HepG2 (cell line): ENCODE results near the gene KIF9. TPM values are rescaled to one million over a fixed set of nuclear protein-coding genes. Genes with fewer than 3 reads are reported as not detected.
A peak's percentile ranks its signal among the peaks of the same experiment; 100 is the strongest.

Source experiments
- DMTF1 ChIP-seq: sonication (generic); formaldehyde crosslinking; IDR thresholded peaks from 2 replicates; pipeline ENCODE4 v1.4.0; 2020; ENCODE audit warnings: mild to moderate bottlenecking, missing genetic modification reagents
- EED ChIP-seq: sonication (generic); formaldehyde crosslinking; IDR thresholded peaks from 2 replicates; pipeline ENCODE4 v1.5.0; 2020; ENCODE audit warnings: mild to moderate bottlenecking, missing genetic modification reagents
- HNRNPL ChIP-seq: fragments of 200-400 bp; formaldehyde crosslinking; IDR thresholded peaks from 2 replicates; pipeline ENCODE4 v1.6.1; 2017; ENCODE audit warnings: mild to moderate bottlenecking, low read depth, low read length
- HOXA9 ChIP-seq: sonication (generic); formaldehyde crosslinking; IDR thresholded peaks from 2 replicates; pipeline ENCODE4 v1.8.1; 2022; ENCODE audit warnings: missing genetic modification reagents, mild to moderate bottlenecking, moderate library complexity, borderline replicate concordance
- JUND ChIP-seq: sonication (generic); formaldehyde crosslinking; IDR thresholded peaks from 2 replicates; pipeline ENCODE4 v1.8.0; 2022; ENCODE audit warnings: mild to moderate bottlenecking, missing genetic modification reagents
- KDM3A ChIP-seq: IDR thresholded peaks from 2 replicates; pipeline ENCODE4 v1.6.1; 2018; ENCODE audit warnings: low read depth, missing compliant biosample characterization
- MED13 ChIP-seq: sonication (generic); formaldehyde crosslinking; IDR thresholded peaks from 2 replicates; pipeline ENCODE4 v1.5.0; 2020; ENCODE audit warnings: missing genetic modification reagents
- ZBTB40 ChIP-seq, 2 experiments: fragments of 450-650 bp in 1 of 2; sonication (generic) in 1 of 2; formaldehyde crosslinking in 1 of 2; IDR thresholded peaks; 2 replicates each; pipeline versions ENCODE4 v1.6.1 to v1.8.0; 2016 to 2022; ENCODE audit warnings: antibody characterized with exemption in 1 of 2, mild to moderate bottlenecking in 1 of 2, missing genetic modification reagents in 1 of 2
- ZFY ChIP-seq: sonication (generic); formaldehyde crosslinking; IDR thresholded peaks from 2 replicates; pipeline ENCODE4 v1.4.0; 2020; ENCODE audit warnings: missing genetic modification reagents
- ZKSCAN5 ChIP-seq: sonication (generic); formaldehyde crosslinking; IDR thresholded peaks from 2 replicates; pipeline ENCODE4 v1.5.1; 2020; ENCODE audit warnings: mild to moderate bottlenecking, missing genetic modification reagents
- ZNF556 ChIP-seq: sonication (generic); formaldehyde crosslinking; IDR thresholded peaks from 2 replicates; pipeline ENCODE4 v1.4.0; 2020; ENCODE audit warnings: mild to moderate bottlenecking, missing genetic modification reagents, borderline replicate concordance
- ZNF558 ChIP-seq: sonication (generic); formaldehyde crosslinking; IDR thresholded peaks from 2 replicates; pipeline ENCODE4 v1.9.0; 2022; ENCODE audit warnings: mild to moderate bottlenecking, missing genetic modification reagents, borderline replicate concordance
- ZSCAN9 ChIP-seq: IDR thresholded peaks from 2 replicates; pipeline ENCODE4 v1.6.1; 2016; ENCODE audit warnings: borderline replicate concordance
- polyA plus RNA-seq, 8 experiments: library from polyadenylated mRNA; depleted of rRNA in 3 of 8; stranded (reverse) in 7 of 8; unstranded in 1 of 8; fragments of >200 nt; fragmentation: Illumina TruSeq in 4 of 8; extraction: Trizol in 4 of 8; gene quantifications; 2 replicates each; pipeline versions ENCODE4 v1.2.1 to v1.2.3, GENCODE V29; 2011 to 2016; ENCODE audit warnings: low read depth in 4 of 8, missing spikeins in 1 of 8, mixed read lengths in 1 of 8; ENCODE audit not compliant: insufficient read depth in 1 of 8
- total RNA-seq, 5 experiments: library from RNA; depleted of rRNA; stranded (reverse); fragments of >200 nt; fragmentation: Illumina TruSeq; extraction: Trizol; gene quantifications; 2 replicates each; pipeline ENCODE4 v1.2.3, GENCODE V29; 2016; ENCODE audit warnings: low read depth in 1 of 5
- TF ChIP-seq, protein P1 (sequence below): sonication (generic); formaldehyde crosslinking; IDR thresholded peaks from 2 replicates; pipeline ENCODE4; 2020; ENCODE audit warnings: missing genetic modification reagents, mild to moderate bottlenecking, borderline replicate concordance

Gene KIF9
- total and polyA plus RNA-seq, 2 of the 13 experiments (the other 11 are each of a cell fraction or from before 2014, with no cell fraction given), result 5.1 to 16.9 TPM

GRCh38 chr3:47282424-47283192, at the start of gene KIF9, which contains the start of gene KLHL18 (continued):
- TF ChIP-seq DMTF1 (CRISPR knock-in tag) (no peak), ZNF558 (no peak), ZSCAN9 (peak; percentile 61; the same call in 1 of the 2 replicates), MED13 (CRISPR knock-in tag) (no peak), JUND (CRISPR knock-in tag) (no peak), ZNF556 (CRISPR knock-in tag) (peak; percentile 84), ZKSCAN5 (CRISPR knock-in tag) (no peak), ZFY (CRISPR knock-in tag) (peak; percentile 90), HNRNPL (peak; percentile 59; the same call in 1 of the 2 replicates), KDM3A (peak; percentile 89; the same call in 1 of the 2 replicates), EED (CRISPR knock-in tag) (no peak; the same call in 1 of the 2 replicates), HOXA9 (CRISPR knock-in tag) (peak; percentile 90; the same call in 1 of the 2 replicates), ZBTB40 (IDR thresholded peaks at IDR 0.05) (peak; percentile 69), ZBTB40 (CRISPR knock-in tag; IDR thresholded peaks at IDR 0.05) (peak; percentile 82)
- TF ChIP-seq, protein P1, sequence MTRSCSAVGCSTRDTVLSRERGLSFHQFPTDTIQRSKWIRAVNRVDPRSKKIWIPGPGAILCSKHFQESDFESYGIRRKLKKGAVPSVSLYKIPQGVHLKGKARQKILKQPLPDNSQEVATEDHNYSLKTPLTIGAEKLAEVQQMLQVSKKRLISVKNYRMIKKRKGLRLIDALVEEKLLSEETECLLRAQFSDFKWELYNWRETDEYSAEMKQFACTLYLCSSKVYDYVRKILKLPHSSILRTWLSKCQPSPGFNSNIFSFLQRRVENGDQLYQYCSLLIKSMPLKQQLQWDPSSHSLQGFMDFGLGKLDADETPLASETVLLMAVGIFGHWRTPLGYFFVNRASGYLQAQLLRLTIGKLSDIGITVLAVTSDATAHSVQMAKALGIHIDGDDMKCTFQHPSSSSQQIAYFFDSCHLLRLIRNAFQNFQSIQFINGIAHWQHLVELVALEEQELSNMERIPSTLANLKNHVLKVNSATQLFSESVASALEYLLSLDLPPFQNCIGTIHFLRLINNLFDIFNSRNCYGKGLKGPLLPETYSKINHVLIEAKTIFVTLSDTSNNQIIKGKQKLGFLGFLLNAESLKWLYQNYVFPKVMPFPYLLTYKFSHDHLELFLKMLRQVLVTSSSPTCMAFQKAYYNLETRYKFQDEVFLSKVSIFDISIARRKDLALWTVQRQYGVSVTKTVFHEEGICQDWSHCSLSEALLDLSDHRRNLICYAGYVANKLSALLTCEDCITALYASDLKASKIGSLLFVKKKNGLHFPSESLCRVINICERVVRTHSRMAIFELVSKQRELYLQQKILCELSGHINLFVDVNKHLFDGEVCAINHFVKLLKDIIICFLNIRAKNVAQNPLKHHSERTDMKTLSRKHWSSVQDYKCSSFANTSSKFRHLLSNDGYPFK (CRISPR knock-in tag), result peak; percentile 92; the same call in 1 of the 2 replicates
